ENCODE results near the gene MT1F.

DNA sequence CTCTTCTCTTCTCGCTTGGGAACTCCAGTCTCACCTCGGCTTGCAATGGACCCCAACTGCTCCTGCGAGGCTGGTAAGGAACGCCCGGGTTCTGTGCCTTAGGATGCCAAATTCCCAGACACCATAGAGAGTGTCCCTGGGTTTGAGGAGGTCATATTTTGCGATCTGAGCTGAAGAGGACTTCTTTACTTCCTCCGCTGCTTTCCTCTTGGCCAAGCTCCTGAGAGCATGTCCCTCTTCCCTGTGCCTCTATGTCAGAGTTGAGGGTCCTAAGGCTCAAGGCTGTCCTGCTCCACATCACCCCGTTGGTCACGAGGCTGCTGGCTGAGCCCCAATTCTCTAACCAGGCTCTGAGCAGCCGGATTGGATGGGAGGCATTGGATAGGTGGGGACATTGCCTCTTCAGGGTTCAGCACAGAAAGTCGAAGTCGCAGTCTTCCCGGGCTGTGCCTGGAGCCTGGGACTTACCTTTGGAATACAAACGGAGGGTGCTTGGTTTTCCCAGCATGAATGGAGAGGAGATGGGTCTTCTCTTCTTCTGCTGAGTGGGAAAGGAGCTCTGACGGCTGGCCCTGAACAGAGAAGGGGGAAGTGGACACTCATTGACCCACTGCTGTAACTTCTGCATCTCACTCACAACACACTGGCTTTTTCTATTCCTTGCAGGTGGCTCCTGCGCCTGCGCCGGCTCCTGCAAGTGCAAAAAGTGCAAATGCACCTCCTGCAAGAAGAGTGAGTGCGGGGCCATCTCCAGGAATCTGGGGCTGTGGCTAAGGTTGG is 12.3 kb downstream of the MT1F start:
- TF ChIP-seq, protein P1, sequence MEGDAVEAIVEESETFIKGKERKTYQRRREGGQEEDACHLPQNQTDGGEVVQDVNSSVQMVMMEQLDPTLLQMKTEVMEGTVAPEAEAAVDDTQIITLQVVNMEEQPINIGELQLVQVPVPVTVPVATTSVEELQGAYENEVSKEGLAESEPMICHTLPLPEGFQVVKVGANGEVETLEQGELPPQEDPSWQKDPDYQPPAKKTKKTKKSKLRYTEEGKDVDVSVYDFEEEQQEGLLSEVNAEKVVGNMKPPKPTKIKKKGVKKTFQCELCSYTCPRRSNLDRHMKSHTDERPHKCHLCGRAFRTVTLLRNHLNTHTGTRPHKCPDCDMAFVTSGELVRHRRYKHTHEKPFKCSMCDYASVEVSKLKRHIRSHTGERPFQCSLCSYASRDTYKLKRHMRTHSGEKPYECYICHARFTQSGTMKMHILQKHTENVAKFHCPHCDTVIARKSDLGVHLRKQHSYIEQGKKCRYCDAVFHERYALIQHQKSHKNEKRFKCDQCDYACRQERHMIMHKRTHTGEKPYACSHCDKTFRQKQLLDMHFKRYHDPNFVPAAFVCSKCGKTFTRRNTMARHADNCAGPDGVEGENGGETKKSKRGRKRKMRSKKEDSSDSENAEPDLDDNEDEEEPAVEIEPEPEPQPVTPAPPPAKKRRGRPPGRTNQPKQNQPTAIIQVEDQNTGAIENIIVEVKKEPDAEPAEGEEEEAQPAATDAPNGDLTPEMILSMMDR (conservative IDR thresholded peaks at IDR 0.05; ENCODE audit: low read length), result no peak
- no peak for TF ChIP-seq EZH2phosphoT487 (IDR thresholded peaks at IDR 0.05; ENCODE audit: borderline replicate concordance)

All from Loucy (cell line).